ENCODE measurements around the gene SOHLH1.

Gene SOHLH1

GRCh38 chr9:135712613-135713295 lies 13.5 kb upstream of the SOHLH1 start:
- no peak overlapping the region for H3K9ac ChIP-seq (ENCODE audit: low read depth, low read length)
- H3K36me3 ChIP-seq (ENCODE audit: control insufficient read depth, insufficient read depth, low read length): no peaks in the 10 kb centered on the region
- H3K27me3 ChIP-seq (ENCODE audit: control insufficient read depth, insufficient read depth, low read length): peaks cover 21% of the 10 kb centered on the region
- H3K4me1 ChIP-seq (ENCODE audit: control insufficient read depth, insufficient read depth, low read length): no peaks in the 10 kb centered on the region
- no peak overlapping the region for H3K4me3 ChIP-seq (ENCODE audit: low read depth, low read length)
- no peaks in the 10 kb centered on the region for H3K9me3 ChIP-seq (ENCODE audit: control insufficient read depth, insufficient read depth, low read length)
- no peak overlapping the region for H3K27ac ChIP-seq (ENCODE audit: low read depth, low read length)

- Histone ChIP-seq H3K4me3 (ENCODE audit: low read depth, low read length) (no peak overlapping the region), H3K27me3 (ENCODE audit: control insufficient read depth, insufficient read depth, low read length) (peaks cover 21% of the 10 kb centered on the region), H3K36me3 (ENCODE audit: control insufficient read depth, insufficient read depth, low read length) (no peaks in the 10 kb centered on the region), H3K9me3 (ENCODE audit: control insufficient read depth, insufficient read depth, low read length) (no peaks in the 10 kb centered on the region), H3K4me1 (ENCODE audit: control insufficient read depth, insufficient read depth, low read length) (no peaks in the 10 kb centered on the region), H3K27ac (ENCODE audit: low read depth, low read length) (no peak overlapping the region), H3K9ac (ENCODE audit: low read depth, low read length) (no peak overlapping the region)
Observed at GRCh38 chr9:135711881-135712280, 12.6 kb upstream of the SOHLH1 start.

GRCh38 chr9:135711391-135711790 lies 12.1 kb upstream of the SOHLH1 start:
- Histone ChIP-seq H3K4me3 (ENCODE audit: low read depth, low read length) (no peak overlapping the region), H3K27me3 (ENCODE audit: control insufficient read depth, insufficient read depth, low read length) (peaks cover 21% of the 10 kb centered on the region), H3K9ac (ENCODE audit: low read depth, low read length) (no peak overlapping the region), H3K36me3 (ENCODE audit: control insufficient read depth, insufficient read depth, low read length) (no peaks in the 10 kb centered on the region), H3K9me3 (ENCODE audit: control insufficient read depth, insufficient read depth, low read length) (no peaks in the 10 kb centered on the region), H3K4me1 (ENCODE audit: control insufficient read depth, insufficient read depth, low read length) (no peaks in the 10 kb centered on the region), H3K27ac (ENCODE audit: low read depth, low read length) (no peak overlapping the region)

- Histone ChIP-seq H3K27ac (ENCODE audit: low read depth, low read length) (no peak overlapping the region), H3K9ac (ENCODE audit: low read depth, low read length) (no peak overlapping the region), H3K27me3 (ENCODE audit: control insufficient read depth, insufficient read depth, low read length) (peaks cover 3% of the 10 kb centered on the region), H3K4me3 (ENCODE audit: low read depth, low read length) (no peak overlapping the region), H3K9me3 (ENCODE audit: control insufficient read depth, insufficient read depth, low read length) (no peaks in the 10 kb centered on the region), H3K36me3 (ENCODE audit: control insufficient read depth, insufficient read depth, low read length) (no peaks in the 10 kb centered on the region), H3K4me1 (ENCODE audit: control insufficient read depth, insufficient read depth, low read length) (no peaks in the 10 kb centered on the region)
Observed at GRCh38 chr9:135708164-135708563, 8.9 kb upstream of the SOHLH1 start.

GRCh38 chr9:135707252-135708138 lies 8.2 kb upstream of the SOHLH1 start:
- H3K4me3 ChIP-seq (ENCODE audit: low read depth, low read length): no peak overlapping the region
- no peaks in the 10 kb centered on the region for H3K36me3 ChIP-seq (ENCODE audit: control insufficient read depth, insufficient read depth, low read length)
- H3K9me3 ChIP-seq (ENCODE audit: control insufficient read depth, insufficient read depth, low read length): no peaks in the 10 kb centered on the region
- no peaks in the 10 kb centered on the region for H3K4me1 ChIP-seq (ENCODE audit: control insufficient read depth, insufficient read depth, low read length)
- H3K27ac ChIP-seq (ENCODE audit: low read depth, low read length): no peak overlapping the region
- H3K9ac ChIP-seq (ENCODE audit: low read depth, low read length): no peak overlapping the region
- H3K27me3 ChIP-seq (ENCODE audit: control insufficient read depth, insufficient read depth, low read length): peaks cover 9% of the 10 kb centered on the region

GRCh38 chr9:135706288-135706687 lies 7.0 kb upstream of the SOHLH1 start:
- Histone ChIP-seq H3K27ac (ENCODE audit: low read depth, low read length) (no peak overlapping the region), H3K9ac (ENCODE audit: low read depth, low read length) (no peak overlapping the region), H3K4me3 (ENCODE audit: low read depth, low read length) (no peak overlapping the region), H3K36me3 (ENCODE audit: control insufficient read depth, insufficient read depth, low read length) (no peaks in the 10 kb centered on the region), H3K4me1 (ENCODE audit: control insufficient read depth, insufficient read depth, low read length) (no peaks in the 10 kb centered on the region), H3K27me3 (ENCODE audit: control insufficient read depth, insufficient read depth, low read length) (peaks cover 15% of the 10 kb centered on the region), H3K9me3 (ENCODE audit: control insufficient read depth, insufficient read depth, low read length) (no peaks in the 10 kb centered on the region)

- Histone ChIP-seq H3K27me3 (ENCODE audit: control insufficient read depth, insufficient read depth, low read length) (peaks cover 22% of the 10 kb centered on the region), H3K27ac (ENCODE audit: low read depth, low read length) (no peak overlapping the region), H3K4me3 (ENCODE audit: low read depth, low read length) (no peak overlapping the region), H3K9ac (ENCODE audit: low read depth, low read length) (no peak overlapping the region), H3K4me1 (ENCODE audit: control insufficient read depth, insufficient read depth, low read length) (no peaks in the 10 kb centered on the region), H3K36me3 (ENCODE audit: control insufficient read depth, insufficient read depth, low read length) (no peaks in the 10 kb centered on the region), H3K9me3 (ENCODE audit: control insufficient read depth, insufficient read depth, low read length) (no peaks in the 10 kb centered on the region)
Observed at GRCh38 chr9:135705376-135705775, 6.1 kb upstream of the SOHLH1 start.

GRCh38 chr9:135704483-135704882 lies 5.2 kb upstream of the SOHLH1 start:
- H3K27me3 ChIP-seq (ENCODE audit: control insufficient read depth, insufficient read depth, low read length): peaks cover 22% of the 10 kb centered on the region

GRCh38 chr9:135703726-135704125 lies 4.4 kb upstream of the SOHLH1 start:
- Histone ChIP-seq H3K27ac (ENCODE audit: low read depth, low read length) (no peak overlapping the region), H3K4me3 (ENCODE audit: low read depth, low read length) (no peak overlapping the region), H3K36me3 (ENCODE audit: control insufficient read depth, insufficient read depth, low read length) (no peaks in the 10 kb centered on the region), H3K9ac (ENCODE audit: low read depth, low read length) (no peak overlapping the region), H3K9me3 (ENCODE audit: control insufficient read depth, insufficient read depth, low read length) (no peaks in the 10 kb centered on the region), H3K27me3 (ENCODE audit: control insufficient read depth, insufficient read depth, low read length) (peaks cover 22% of the 10 kb centered on the region), H3K4me1 (ENCODE audit: control insufficient read depth, insufficient read depth, low read length) (no peaks in the 10 kb centered on the region)

More at GRCh38 chr9:135704483-135704882, 5.2 kb upstream of the SOHLH1 start:
- Histone ChIP-seq H3K4me1 (ENCODE audit: control insufficient read depth, insufficient read depth, low read length) (no peaks in the 10 kb centered on the region), H3K27ac (ENCODE audit: low read depth, low read length) (no peak overlapping the region), H3K9ac (ENCODE audit: low read depth, low read length) (no peak overlapping the region), H3K36me3 (ENCODE audit: control insufficient read depth, insufficient read depth, low read length) (no peaks in the 10 kb centered on the region), H3K9me3 (ENCODE audit: control insufficient read depth, insufficient read depth, low read length) (no peaks in the 10 kb centered on the region), H3K4me3 (ENCODE audit: low read depth, low read length) (no peak overlapping the region)

GRCh38 chr9:135701959-135702721 lies 2.9 kb upstream of the SOHLH1 start, which contains the start of gene KCNT1:
Gene KCNT1 (plus strand): TSS chr9:135702185. CDS start chr9:135702259, 74 bp downstream.
- Histone ChIP-seq H3K9me3 (ENCODE audit: control insufficient read depth, insufficient read depth, low read length) (no peaks in the 10 kb centered on the region), H3K4me3 (ENCODE audit: low read depth, low read length) (peak within 1 kb of the TSS; percentile 51; the same call in 1 of the 2 replicates), H3K4me1 (ENCODE audit: control insufficient read depth, insufficient read depth, low read length) (no peaks in the 10 kb centered on the region), H3K27ac (ENCODE audit: low read depth, low read length) (no peak within 1 kb of the TSS), H3K9ac (ENCODE audit: low read depth, low read length) (no peak within 1 kb of the TSS), H3K36me3 (ENCODE audit: control insufficient read depth, insufficient read depth, low read length) (no peaks in the 10 kb centered on the region), H3K27me3 (ENCODE audit: control insufficient read depth, insufficient read depth, low read length) (peaks cover 22% of the 10 kb centered on the region)

All from HUES48 (cell line).